Measurements from ENCODE around the gene KLHL33.
A peak's percentile ranks its signal among the peaks of the same experiment; 100 is the strongest.

The KLHL33 gene

DNA sequence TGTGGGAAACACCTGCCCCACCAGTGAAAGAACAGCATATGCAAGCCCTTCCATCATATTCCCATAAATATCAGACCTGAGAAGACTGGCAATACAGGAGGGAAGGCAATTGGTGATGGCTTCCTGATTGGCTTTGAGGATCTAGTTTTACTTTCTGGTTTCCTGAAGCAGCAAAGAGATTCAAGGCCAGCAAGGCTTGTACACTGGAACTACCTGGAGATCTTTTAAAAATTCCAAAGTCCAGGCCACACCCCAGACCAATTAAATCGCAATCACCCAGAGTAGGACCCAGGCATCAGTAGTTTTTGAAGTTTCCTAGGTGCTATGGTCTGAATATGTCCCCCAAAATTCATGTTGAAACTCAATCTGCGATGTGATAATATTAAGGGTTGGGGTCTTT is 19.7 kb downstream of the KLHL33 start:
- Histone ChIP-seq H2AK5ac (ENCODE audit: low read length) (no peak overlapping the region), H3K4ac (ENCODE audit: low read depth, low read length) (no peak overlapping the region)
- no CpG with 5 or more reads among the region's 2 CpGs for WGBS (ENCODE audit: extremely low coverage, insufficient coverage, insufficient read length)

DNA sequence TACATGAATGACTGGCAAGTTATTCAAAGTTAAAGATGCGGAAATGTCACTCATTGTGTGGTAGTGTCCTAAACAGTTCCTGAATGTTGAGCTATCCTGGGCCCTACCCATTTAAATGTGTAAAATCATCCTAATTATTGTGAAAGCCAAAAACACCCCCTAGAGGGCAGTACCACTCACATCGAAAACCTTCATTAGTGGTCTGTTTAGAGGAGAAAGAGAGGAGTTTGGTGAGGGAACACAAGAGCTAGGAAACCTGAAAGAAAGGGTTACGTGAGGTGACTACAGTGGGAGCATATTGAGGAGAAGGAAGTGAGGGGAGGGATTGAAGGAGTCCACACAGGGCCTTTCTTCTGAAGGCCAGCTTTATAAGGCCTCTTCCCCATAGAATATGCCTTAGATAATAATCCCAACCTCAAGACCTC is 20.2 kb downstream of the KLHL33 start:
- no peaks in the 10 kb centered on the region for H3K9me3 ChIP-seq (ENCODE audit: insufficient read depth, low read depth, low read length)
- H4K91ac ChIP-seq (ENCODE audit: low read depth, low read length) = no peak overlapping the region
- H3K4ac ChIP-seq (ENCODE audit: low read depth, low read length) = no peak overlapping the region
- no CpG with 5 or more reads among the region's 3 CpGs for WGBS (ENCODE audit: extremely low coverage, insufficient coverage, insufficient read length)
- no peaks in the 10 kb centered on the region for H3K4me1 ChIP-seq (ENCODE audit: control insufficient read depth in 1 of 2, insufficient read depth in 2 of 2, low read length in 2 of 2)
- H3K27me3 ChIP-seq (ENCODE audit: insufficient read depth, low read length) = no peaks in the 10 kb centered on the region
- DNase-seq = peak; percentile 21 to 71
- no peak overlapping the region for H3K4me2 ChIP-seq (ENCODE audit: low read length)
- no peaks in the 10 kb centered on the region for H3K36me3 ChIP-seq (ENCODE audit: control insufficient read depth in 1 of 2, insufficient read depth in 2 of 2, low read length in 2 of 2)
- no peak overlapping the region for H2BK12ac ChIP-seq (ENCODE audit: low read length)
- H4K8ac ChIP-seq (ENCODE audit: low read depth, low read length) = peak overlapping the region; percentile 36
- no peak overlapping the region for H2BK120ac ChIP-seq (ENCODE audit: insufficient read depth, low read length, poor library complexity)
- no peak overlapping the region for H2AFZ ChIP-seq (ENCODE audit: insufficient read depth, low read length, poor library complexity)
- peaks cover 3% of the 10 kb centered on the region for H3K79me2 ChIP-seq (ENCODE audit: control insufficient read depth, insufficient read depth, low read length, poor library complexity)
- no peak overlapping the region for H3K18ac ChIP-seq (ENCODE audit: low read length)
- no peak overlapping the region for H3K9ac ChIP-seq (ENCODE audit: low read length)
- no peak overlapping the region for H3K4me3 ChIP-seq (ENCODE audit: low read depth, low read length)
- H2AK5ac ChIP-seq (ENCODE audit: low read length) = no peak overlapping the region
- no peak overlapping the region for H3K23ac ChIP-seq (ENCODE audit: low read length)
- no peak overlapping the region for H3K14ac ChIP-seq (ENCODE audit: low read length)
- no peak overlapping the region for H4K12ac ChIP-seq (ENCODE audit: low read depth, low read length)
- H3K27ac ChIP-seq (ENCODE audit: low read depth, low read length) = no peak overlapping the region
- no peak overlapping the region for H2BK5ac ChIP-seq (ENCODE audit: low read depth, low read length, poor library complexity)
- peaks cover 7% of the 10 kb centered on the region for H3K79me1 ChIP-seq (ENCODE audit: low read length)

More for the DNA sequence above, 19.7 kb downstream of the KLHL33 start:
- Histone ChIP-seq H2BK120ac (ENCODE audit: insufficient read depth, low read length, poor library complexity) (no peak overlapping the region), H3K9ac (ENCODE audit: low read length) (no peak overlapping the region), H3K4me3 (ENCODE audit: low read depth, low read length) (no peak overlapping the region), H3K79me1 (ENCODE audit: low read length) (peaks cover 7% of the 10 kb centered on the region), H2BK12ac (ENCODE audit: low read length) (no peak overlapping the region), H2AFZ (ENCODE audit: insufficient read depth, low read length, poor library complexity) (no peak overlapping the region), H3K27ac (ENCODE audit: low read depth, low read length) (no peak overlapping the region), H3K18ac (ENCODE audit: low read length) (no peak overlapping the region), H4K91ac (ENCODE audit: low read depth, low read length) (no peak overlapping the region), H3K4me2 (ENCODE audit: low read length) (no peak overlapping the region), H4K8ac (ENCODE audit: low read depth, low read length) (no peak overlapping the region), H2BK5ac (ENCODE audit: low read depth, low read length, poor library complexity) (no peak overlapping the region), H3K9me3 (ENCODE audit: insufficient read depth, low read depth, low read length) (no peaks in the 10 kb centered on the region), H3K4me1 (ENCODE audit: control insufficient read depth in 1 of 2, insufficient read depth in 2 of 2, low read length in 2 of 2) (no peaks in the 10 kb centered on the region), H4K12ac (ENCODE audit: low read depth, low read length) (no peak overlapping the region), H3K14ac (ENCODE audit: low read length) (no peak overlapping the region), H3K23ac (ENCODE audit: low read length) (no peak overlapping the region), H3K36me3 (ENCODE audit: control insufficient read depth in 1 of 2, insufficient read depth in 2 of 2, low read length in 2 of 2) (no peaks in the 10 kb centered on the region), H3K27me3 (ENCODE audit: insufficient read depth, low read length) (no peaks in the 10 kb centered on the region), H3K79me2 (ENCODE audit: control insufficient read depth, insufficient read depth, low read length, poor library complexity) (peaks cover 3% of the 10 kb centered on the region)
- DNase-seq = no peak

DNA sequence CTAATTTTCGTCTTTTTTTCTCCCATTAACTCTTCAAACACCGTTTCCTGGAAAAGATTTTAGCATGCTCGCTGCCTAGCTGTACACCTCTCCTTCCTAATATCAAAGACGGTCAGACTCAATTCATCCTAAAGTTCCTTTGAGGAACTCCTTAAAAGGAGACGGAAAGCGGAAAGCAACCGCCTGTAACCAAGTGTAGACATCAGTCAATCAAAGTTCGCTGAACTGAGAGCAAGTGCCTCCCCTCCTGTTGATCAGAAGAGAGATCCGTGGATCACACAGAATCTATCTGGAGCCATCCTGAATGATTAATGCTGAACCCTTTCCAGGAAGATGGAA is 22.3 kb downstream of the KLHL33 start:
- H2AK5ac ChIP-seq (ENCODE audit: low read length) = no peak overlapping the region
- no peaks in the 10 kb centered on the region for H3K4me1 ChIP-seq (ENCODE audit: control insufficient read depth in 1 of 2, insufficient read depth in 2 of 2, low read length in 2 of 2)
- no peak overlapping the region for H3K4me3 ChIP-seq (ENCODE audit: low read depth, low read length)
- H3K79me2 ChIP-seq (ENCODE audit: control insufficient read depth, insufficient read depth, low read length, poor library complexity) = peaks cover 3% of the 10 kb centered on the region
- H3K4ac ChIP-seq (ENCODE audit: low read depth, low read length) = no peak overlapping the region
- H4K91ac ChIP-seq (ENCODE audit: low read depth, low read length) = no peak overlapping the region
- no peak overlapping the region for H2BK12ac ChIP-seq (ENCODE audit: low read length)
- no peak overlapping the region for H3K18ac ChIP-seq (ENCODE audit: low read length)
- peak in 1 of 2 donors; percentile 21 for DNase-seq
- no peak overlapping the region for H2BK5ac ChIP-seq (ENCODE audit: low read depth, low read length, poor library complexity)
- peak overlapping the region; percentile 97 for H4K8ac ChIP-seq (ENCODE audit: low read depth, low read length)
- H3K4me2 ChIP-seq (ENCODE audit: low read length) = peak overlapping the region; percentile 86
- H3K9me3 ChIP-seq (ENCODE audit: insufficient read depth, low read depth, low read length) = no peaks in the 10 kb centered on the region
- peaks cover 7% of the 10 kb centered on the region for H3K79me1 ChIP-seq (ENCODE audit: low read length)
- no CpG with 5 or more reads among the region's 9 CpGs for WGBS (ENCODE audit: extremely low coverage, insufficient coverage, insufficient read length)
- H3K14ac ChIP-seq (ENCODE audit: low read length) = peak overlapping the region; percentile 57
- H3K27me3 ChIP-seq (ENCODE audit: insufficient read depth, low read length) = no peaks in the 10 kb centered on the region
- H3K9ac ChIP-seq (ENCODE audit: low read length) = no peak overlapping the region
- H3K36me3 ChIP-seq (ENCODE audit: control insufficient read depth in 1 of 2, insufficient read depth in 2 of 2, low read length in 2 of 2) = no peaks in the 10 kb centered on the region
- H4K12ac ChIP-seq (ENCODE audit: low read depth, low read length) = peak overlapping the region; percentile 56
- H3K23ac ChIP-seq (ENCODE audit: low read length) = no peak overlapping the region
- peak overlapping the region; percentile 94 for H3K27ac ChIP-seq (ENCODE audit: low read depth, low read length)
- peak overlapping the region; percentile 11 for H2BK120ac ChIP-seq (ENCODE audit: insufficient read depth, low read length, poor library complexity)
- H2AFZ ChIP-seq (ENCODE audit: insufficient read depth, low read length, poor library complexity) = peak overlapping the region; percentile 96

DNA sequence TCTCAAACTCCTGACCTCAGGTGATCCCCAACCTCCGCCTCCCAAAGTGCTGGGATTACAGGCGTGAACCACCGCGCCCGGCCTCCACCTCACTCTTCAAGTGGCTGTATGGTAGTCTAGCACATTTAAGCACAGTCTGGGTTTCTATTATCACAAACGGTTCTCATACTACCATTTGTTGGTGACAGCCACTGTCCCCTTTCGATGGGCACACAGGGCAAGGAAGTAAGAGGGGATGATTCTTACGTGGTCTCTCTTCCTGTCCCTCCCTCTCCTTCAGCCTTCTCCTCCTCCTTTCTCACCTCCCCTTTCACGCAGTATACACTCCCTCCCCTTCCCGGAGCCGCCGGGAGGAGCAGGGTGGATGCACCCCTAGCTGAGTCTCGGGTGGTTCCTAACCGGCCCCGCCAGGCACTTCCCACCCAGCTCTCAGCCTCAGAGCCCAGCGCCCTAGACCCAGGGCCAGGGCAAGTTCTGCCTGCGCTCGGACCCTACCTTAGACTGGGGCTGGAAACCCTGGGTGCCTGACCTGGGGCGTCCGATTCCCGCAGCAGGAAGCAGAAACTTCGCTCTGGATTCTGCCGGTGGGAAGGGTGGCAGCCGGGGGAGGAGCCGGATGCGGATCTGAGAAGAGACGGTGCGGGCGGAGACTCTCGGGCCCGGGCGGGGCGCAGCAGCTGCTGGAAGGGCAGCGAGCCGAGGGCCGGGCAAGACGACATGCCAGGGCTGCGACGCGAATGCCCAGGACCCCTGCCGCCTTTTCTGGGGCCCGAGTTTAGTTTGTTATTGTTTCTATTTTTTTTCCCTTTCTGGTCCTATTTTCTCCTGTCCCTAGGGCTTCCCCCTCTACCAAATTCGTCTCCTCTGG is 22.9 kb downstream of the KLHL33 start, which contains the start of gene TEP1:
Gene TEP1, minus strand, starts transcription at position 626 of the 868 bp plus-strand sequence. CDS start 5,062 bp downstream, outside the sequence.
- Histone ChIP-seq H2AK5ac (ENCODE audit: low read length) (no peak within 1 kb of the TSS), H3K36me3 (ENCODE audit: control insufficient read depth in 1 of 2, insufficient read depth in 2 of 2, low read length in 2 of 2) (peaks cover 0 to 3% of the 10 kb centered on the region in 2 experiments), H3K23ac (ENCODE audit: low read length) (no peak within 1 kb of the TSS), H2BK5ac (ENCODE audit: low read depth, low read length, poor library complexity) (peak within 1 kb of the TSS; percentile 93), H4K12ac (ENCODE audit: low read depth, low read length) (peak within 1 kb of the TSS; percentile 91), H3K27me3 (ENCODE audit: insufficient read depth, low read length) (no peaks in the 10 kb centered on the region), H3K27ac (ENCODE audit: low read depth, low read length) (peak within 1 kb of the TSS; percentile 94), H4K8ac (ENCODE audit: low read depth, low read length) (peak within 1 kb of the TSS; percentile 97), H4K91ac (ENCODE audit: low read depth, low read length) (peak within 1 kb of the TSS; percentile 96), H2BK120ac (ENCODE audit: insufficient read depth, low read length, poor library complexity) (peak within 1 kb of the TSS; percentile 94), H3K4ac (ENCODE audit: low read depth, low read length) (peak within 1 kb of the TSS; percentile 71), H3K79me1 (ENCODE audit: low read length) (peaks cover 7% of the 10 kb centered on the region), H3K4me2 (ENCODE audit: low read length) (peak within 1 kb of the TSS; percentile 86), H3K4me3 (ENCODE audit: low read depth, low read length) (peak within 1 kb of the TSS; percentile 89), H3K18ac (ENCODE audit: low read length) (peak within 1 kb of the TSS; percentile 96), H2BK12ac (ENCODE audit: low read length) (no peak within 1 kb of the TSS), H3K14ac (ENCODE audit: low read length) (peak within 1 kb of the TSS; percentile 98), H3K79me2 (ENCODE audit: control insufficient read depth, insufficient read depth, low read length, poor library complexity) (peaks cover 3% of the 10 kb centered on the region), H2AFZ (ENCODE audit: insufficient read depth, low read length, poor library complexity) (peak within 1 kb of the TSS; percentile 96), H3K4me1 (ENCODE audit: control insufficient read depth in 1 of 2, insufficient read depth in 2 of 2, low read length in 2 of 2) (no peaks in the 10 kb centered on the region), H3K9me3 (ENCODE audit: insufficient read depth, low read depth, low read length) (no peaks in the 10 kb centered on the region), H3K9ac (ENCODE audit: low read length) (peak within 1 kb of the TSS; percentile 96)
- peak; percentile 88 to 89 for DNase-seq
- no CpG with 5 or more reads among the region's 43 CpGs for WGBS (ENCODE audit: extremely low coverage, insufficient coverage, insufficient read length)

Data from trophoblast cell (in vitro differentiated cells and primary cell).